GM10847 (cell line): ENCODE data around the gene C19orf38.

Experiments
- POLR2A ChIP-seq: IDR thresholded peaks from 2 replicates; pipeline ENCODE4 v1.6.1; 2011; ENCODE audit not compliant: insufficient read length; ENCODE audit errors: extremely low read depth

The C19orf38 gene

DNA sequence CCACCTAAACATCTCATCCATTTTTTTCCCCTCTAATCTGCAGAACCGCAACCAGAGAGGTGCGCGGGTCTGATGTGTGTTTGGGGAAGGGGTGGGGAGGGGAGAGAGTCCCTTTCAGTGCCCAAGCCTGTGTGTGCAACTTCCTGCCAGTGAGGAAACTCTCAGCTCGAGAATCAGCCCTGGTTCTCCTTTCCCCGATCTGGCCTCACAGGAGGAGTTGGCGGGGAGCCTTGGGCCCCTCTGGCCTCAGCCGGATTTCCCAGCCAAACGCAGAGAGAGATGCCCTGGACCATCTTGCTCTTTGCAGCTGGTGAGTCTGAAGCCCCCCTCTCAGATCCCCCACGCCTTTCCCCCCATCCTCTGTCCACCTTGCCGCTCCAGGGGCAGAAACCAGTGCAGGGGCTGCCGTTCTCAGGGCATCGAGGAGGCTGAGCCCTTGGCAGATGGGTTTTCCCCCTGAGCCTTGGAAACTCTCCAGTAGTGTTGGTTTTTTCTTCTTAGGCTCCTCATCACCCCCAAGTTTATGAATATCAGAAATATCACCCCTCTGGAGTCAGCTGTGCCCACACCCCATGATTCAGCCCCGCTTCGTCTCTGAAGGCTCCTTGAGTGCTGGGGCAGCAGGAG, at the start of gene C19orf38:
C19orf38 (plus strand) TSS at position 186 of the 627 bp plus-strand sequence; CDS start at position 280, 94 bp downstream.
- no peak for TF ChIP-seq POLR2A

GRCh38 chr19:10800488-10800887, 47.7 kb upstream of the C19orf38 start:
- TF ChIP-seq POLR2A: no peak

GRCh38 chr19:10802479-10802878, 45.7 kb upstream of the C19orf38 start:
- no peak for TF ChIP-seq POLR2A

DNA sequence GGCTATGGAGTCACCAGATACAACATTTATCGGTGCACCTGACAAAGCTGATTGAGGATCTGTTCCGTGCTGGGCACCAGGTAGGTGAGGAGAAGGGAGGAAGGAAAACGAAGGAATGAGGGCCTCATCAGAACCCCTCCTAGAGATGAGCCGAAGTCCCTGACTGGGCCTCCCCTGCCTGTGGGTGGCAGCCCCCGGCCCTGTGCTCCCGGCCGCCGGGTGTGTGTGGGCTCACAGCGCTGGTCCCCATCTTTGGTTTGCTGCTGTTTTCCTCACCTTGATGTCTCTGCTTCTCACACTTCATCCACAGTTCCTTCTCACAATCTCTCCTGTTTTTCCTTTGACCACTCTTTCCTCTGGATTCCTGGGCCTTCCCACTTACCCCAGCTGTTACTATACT, 45.0 kb upstream of the C19orf38 start:
- no peak for TF ChIP-seq POLR2A

- no peak for TF ChIP-seq POLR2A
Measured at GRCh38 chr19:10805065-10805757, 43.0 kb upstream of the C19orf38 start.

- TF ChIP-seq POLR2A: no peak
Measured at GRCh38 chr19:10805758-10806247, 42.4 kb upstream of the C19orf38 start.

GRCh38 chr19:10808937-10809649, 39.1 kb upstream of the C19orf38 start:
- no peak for TF ChIP-seq POLR2A

DNA sequence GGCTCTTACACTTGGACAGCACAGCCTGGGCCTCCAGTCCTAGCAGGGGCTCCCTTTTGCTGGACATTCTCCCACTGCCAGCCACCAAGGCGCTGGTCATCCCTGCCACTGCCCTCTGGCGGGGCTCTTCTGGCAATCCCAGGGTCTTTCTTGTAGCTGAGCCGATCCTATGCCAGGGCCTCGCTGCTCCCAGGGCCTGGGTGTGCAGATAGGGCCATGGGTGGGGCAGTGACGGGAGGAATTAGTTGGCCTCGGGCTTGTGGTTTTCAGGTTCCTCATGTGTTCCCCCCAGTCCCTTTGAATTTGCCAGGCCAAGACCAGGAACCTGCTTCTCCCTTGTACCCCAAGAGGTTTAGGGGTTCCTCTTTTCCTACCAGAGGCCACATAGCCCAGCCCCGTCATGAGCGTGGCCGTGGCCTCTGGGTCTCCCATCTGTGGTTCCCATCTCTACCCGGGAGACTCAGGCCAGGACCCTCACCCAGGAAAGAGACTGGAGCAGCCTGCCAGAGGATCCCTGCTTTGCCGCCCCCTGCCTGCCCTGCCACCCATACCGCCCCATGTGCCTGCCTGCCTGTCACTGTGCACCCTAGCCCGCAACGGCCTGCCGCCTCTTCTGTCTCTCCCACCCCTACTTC, 38.4 kb upstream of the C19orf38 start:
- no peak for TF ChIP-seq POLR2A

DNA sequence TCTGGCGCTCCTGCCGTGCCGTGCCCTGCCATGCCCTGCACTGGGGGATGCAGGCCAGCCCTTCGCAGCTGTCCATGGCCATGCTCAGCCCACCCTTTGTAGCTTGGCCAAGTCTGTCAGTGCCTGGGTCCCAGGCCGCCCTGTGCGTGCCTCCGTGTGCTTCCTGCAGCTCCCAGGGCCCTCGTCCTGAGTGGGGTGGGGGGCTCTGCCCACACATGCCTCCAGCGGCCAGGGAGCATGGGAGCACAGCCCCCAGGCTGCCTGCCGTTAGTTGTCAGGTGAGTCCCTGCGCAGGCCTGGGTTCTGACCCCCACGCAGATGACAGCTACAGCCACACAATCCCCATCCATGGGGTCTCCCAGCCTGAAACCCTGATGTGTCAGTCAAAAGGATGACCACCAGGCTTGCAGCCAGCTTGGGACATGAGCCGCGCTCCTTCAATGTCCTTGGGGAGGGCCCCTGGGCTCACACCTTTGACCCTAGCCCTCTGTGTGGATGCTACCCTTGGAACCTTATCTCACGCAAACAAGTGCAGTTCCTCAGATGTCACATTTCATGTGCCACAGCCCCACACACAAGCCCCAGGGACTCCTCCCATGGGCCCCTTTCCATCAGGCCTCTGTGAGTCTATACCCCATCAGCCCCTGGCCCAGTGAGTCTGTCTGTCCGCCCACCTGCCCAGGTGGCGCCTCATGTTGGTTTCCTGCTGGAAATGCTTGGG, 36.7 kb upstream of the C19orf38 start:
- no peak for TF ChIP-seq POLR2A

DNA sequence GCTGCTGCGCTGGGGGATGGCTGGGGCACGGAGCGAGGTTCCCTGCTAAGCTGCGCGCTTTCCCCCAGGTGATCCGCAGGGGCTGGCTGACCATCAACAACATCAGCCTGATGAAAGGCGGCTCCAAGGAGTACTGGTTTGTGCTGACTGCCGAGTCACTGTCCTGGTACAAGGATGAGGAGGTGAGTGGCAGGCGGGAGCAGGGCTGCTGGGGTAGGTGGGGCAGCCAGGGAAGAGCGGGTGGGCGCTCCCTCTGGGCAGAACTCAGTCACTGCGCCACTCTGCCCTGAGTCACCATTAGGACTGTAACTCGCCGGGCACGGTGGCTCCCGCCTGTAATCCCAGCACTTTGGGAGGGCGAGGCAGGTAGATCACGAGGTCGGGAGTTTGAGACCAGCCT, 36.0 kb upstream of the C19orf38 start:
- no peak for TF ChIP-seq POLR2A

DNA sequence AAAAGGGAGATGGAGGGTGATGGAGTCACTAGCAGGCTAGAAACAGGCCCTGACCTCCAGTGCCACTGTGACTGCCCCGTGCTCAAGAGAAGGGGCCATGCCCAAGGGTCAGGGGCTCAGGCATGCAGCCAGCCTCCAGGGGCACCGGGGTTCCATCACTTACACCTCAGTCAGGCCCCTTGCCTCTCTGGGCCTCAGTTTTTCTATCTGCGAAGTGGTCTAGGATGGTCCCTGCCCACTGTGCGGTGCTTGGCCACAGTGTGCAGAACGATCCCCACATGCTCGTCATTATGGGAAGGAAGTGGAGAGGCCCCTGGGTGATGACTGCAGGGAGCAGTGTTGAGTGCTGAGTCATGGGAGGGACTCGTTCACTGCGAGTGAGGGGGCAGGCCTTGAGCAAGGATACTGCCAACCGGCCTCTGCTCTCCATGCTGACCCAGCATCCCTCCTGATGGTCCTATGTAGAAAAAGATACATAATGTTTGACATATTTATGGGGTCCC, 35.3 kb upstream of the C19orf38 start:
- TF ChIP-seq POLR2A: no peak

- TF ChIP-seq POLR2A: no peak
Measured at GRCh38 chr19:10815007-10815536, 33.1 kb upstream of the C19orf38 start.

DNA sequence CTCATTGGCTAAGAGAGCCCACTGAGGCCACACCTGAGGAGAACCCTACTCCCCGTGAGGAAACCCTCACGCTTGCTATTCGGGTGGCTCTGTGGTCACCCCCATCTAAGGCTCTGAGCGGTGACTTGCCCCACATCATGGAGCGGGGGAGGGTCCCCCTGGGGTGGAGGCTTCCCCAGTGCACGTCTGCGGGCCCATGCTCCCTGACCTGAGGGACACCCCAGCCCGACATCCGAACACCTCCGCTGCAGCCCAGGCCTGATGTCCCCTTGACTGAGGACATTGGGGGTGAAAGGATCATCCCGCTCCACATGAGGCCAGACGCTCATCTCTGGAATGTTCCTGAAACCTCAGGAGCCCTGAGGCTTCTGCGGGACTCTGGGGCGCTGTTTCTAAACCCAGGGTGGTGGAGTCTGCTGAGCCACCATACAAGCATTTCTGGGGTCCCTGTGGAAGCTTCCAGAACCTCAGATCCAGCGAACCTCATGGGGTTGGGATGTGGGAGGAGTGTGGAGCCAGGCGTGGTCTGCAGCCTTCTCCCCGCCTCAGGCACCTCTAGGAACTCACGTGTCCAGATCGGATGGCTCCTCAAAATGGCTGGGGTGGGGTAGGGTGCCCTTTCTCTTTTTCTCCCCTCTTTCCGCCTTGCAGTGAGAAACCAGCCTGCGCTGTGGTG, 32.1 kb upstream of the C19orf38 start:
- no peak for TF ChIP-seq POLR2A

DNA sequence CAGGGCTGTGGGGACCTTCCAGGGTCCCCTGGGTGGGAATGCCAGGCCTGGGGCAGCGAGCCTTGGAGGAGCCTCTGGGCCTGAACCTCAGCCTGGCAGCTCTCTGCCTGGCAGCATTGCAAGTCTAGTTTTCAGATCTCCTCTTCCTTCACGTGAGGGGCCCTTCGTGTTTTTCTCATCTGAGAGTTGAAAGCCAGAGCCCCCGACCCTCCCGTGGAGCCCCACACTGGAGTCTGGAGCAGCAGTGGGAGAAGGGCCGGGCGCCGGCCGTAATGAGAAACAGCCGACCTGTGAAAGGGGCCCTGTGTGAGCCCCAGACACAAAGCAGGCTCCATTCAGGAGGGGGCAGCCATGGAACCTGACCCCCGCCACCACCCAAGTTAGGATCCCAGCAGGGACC, 31.5 kb upstream of the C19orf38 start:
- TF ChIP-seq POLR2A: no peak
